Right lobe of liver (tissue), 4 donors: ENCODE results near the gene ZNF438.

ENCODE experiments used
- CTCF ChIP-seq, 4 donors: fragments of 200-600 bp in 3 of 4; fragments of 450-650 bp in 1 of 4; IDR thresholded peaks; one replicate each; pipeline versions ENCODE4 v1.5.1 to v1.8.0; 2016 to 2022; ENCODE audit warnings: antibody characterized with exemption in 4 of 4, mild to moderate bottlenecking in 2 of 4
- POLR2A ChIP-seq: fragments of 450-650 bp; IDR thresholded peaks from one replicate; pipeline ENCODE4 v1.6.1; 2017; ENCODE audit warnings: antibody characterized with exemption, mild to moderate bottlenecking
- donor health status: DM: no; HTN: no; CAD: no.
- donor health status: DM: no; HTN: no; CAD: no.
- donor health status: DM: no; HTN: yes; CAD: no.

DNA sequence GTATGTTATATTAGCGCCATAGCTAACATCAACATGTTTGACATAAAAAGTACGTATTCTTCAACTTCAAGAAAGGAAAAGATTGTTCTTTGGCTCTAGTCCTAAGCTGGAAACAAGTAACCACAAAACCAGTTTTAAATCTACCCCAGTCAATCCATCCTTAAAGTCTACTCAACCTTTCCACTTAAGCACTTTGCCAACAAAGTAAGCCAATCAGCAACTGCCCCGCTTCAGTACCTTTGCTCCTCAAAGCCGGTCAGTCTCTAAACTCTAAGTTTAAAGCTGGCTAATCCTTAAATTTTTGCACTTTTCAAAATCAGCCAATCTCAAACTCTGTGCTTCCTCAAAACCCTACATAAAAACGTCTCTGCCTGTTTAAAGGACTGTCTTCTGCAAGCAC is 8.1 kb downstream of the ZNF438 start:
- TF ChIP-seq CTCF (IDR thresholded peaks at IDR 0.05) (no peak), POLR2A (no peak)
